Neuronal stem cell (in vitro differentiated cells): Measurements from ENCODE around the gene FAM3A.
A peak's percentile ranks its signal among the peaks of the same experiment; 100 is the strongest.

ENCODE experiments used
- DNase-seq: peaks from one replicate; pipeline ENCODE4 v3.0.0-alpha.2; 2013; ENCODE audit warnings: low spot score
- H2AFZ ChIP-seq: one replicate; pipeline ENCODE4 v1.6.1; 2013; ENCODE audit warnings: mild to moderate bottlenecking, low read length, inconsistent platforms
- H2AK5ac ChIP-seq: 2 replicates; pipeline ENCODE4 v1.6.1; 2013; ENCODE audit warnings: low read depth, mild to moderate bottlenecking, inconsistent platforms, low read length, moderate library complexity, mixed read lengths
- H2BK120ac ChIP-seq: 2 replicates; pipeline ENCODE4 v1.6.1; 2013; ENCODE audit warnings: low read depth, mild to moderate bottlenecking, inconsistent platforms, low read length, moderate library complexity, mixed read lengths
- H2BK12ac ChIP-seq: one replicate; pipeline ENCODE4 v1.6.1; 2013; ENCODE audit warnings: low read length, inconsistent platforms
- H2BK15ac ChIP-seq: 2 replicates; pipeline ENCODE4 v1.6.1; 2013; ENCODE audit warnings: mild to moderate bottlenecking, low read length, inconsistent platforms, mixed read lengths
- H2BK5ac ChIP-seq: one replicate; pipeline ENCODE4 v1.6.1; 2013; ENCODE audit warnings: inconsistent platforms, mild to moderate bottlenecking, low read length, moderate library complexity
- H3K14ac ChIP-seq: one replicate; pipeline ENCODE4 v1.6.1; 2013; ENCODE audit warnings: low read length, inconsistent platforms
- H3K18ac ChIP-seq: 2 replicates; pipeline ENCODE4 v1.6.1; 2013; ENCODE audit warnings: low read length, inconsistent platforms
- H3K23ac ChIP-seq: 2 replicates; pipeline ENCODE4 v1.6.1; 2013; ENCODE audit warnings: low read depth, mild to moderate bottlenecking, mixed read lengths, low read length, inconsistent platforms; ENCODE audit not compliant: poor library complexity
- H3K27ac ChIP-seq: replicated peaks from 3 replicates; pipeline ENCODE4 v1.5.1; 2013; ENCODE audit warnings: low read length, inconsistent platforms
- H3K27me3 ChIP-seq, 3 experiments: 2 replicates each; pipeline ENCODE4 v1.6.1; 2013; ENCODE audit warnings: low read length in 3 of 3, mild to moderate bottlenecking in 2 of 3, inconsistent platforms in 1 of 3, low read depth in 1 of 3, mixed read lengths in 1 of 3, moderate library complexity in 1 of 3; ENCODE audit not compliant: control insufficient read depth in 3 of 3, insufficient read depth in 3 of 3
- H3K36me3 ChIP-seq, 2 donors: replicated peaks in 1 of 2; 2 replicates each; pipeline ENCODE4 v1.6.1; 2013; ENCODE audit warnings: low read length in 2 of 2; ENCODE audit not compliant: control insufficient read depth in 2 of 2, insufficient read depth in 2 of 2
- H3K4ac ChIP-seq: 2 replicates; pipeline ENCODE4 v1.6.1; 2013; ENCODE audit warnings: inconsistent platforms, mild to moderate bottlenecking, low read length, moderate library complexity
- H3K4me1 ChIP-seq, 2 donors: 1 replicate in 1 of 2; 2 replicates in 1 of 2; pipeline ENCODE4 v1.6.1; 2013; ENCODE audit warnings: low read length in 2 of 2, low read depth in 1 of 2; ENCODE audit not compliant: control insufficient read depth in 2 of 2, insufficient read depth in 1 of 2
- H3K4me2 ChIP-seq: one replicate; pipeline ENCODE4 v1.6.1; 2013; ENCODE audit warnings: mild to moderate bottlenecking, low read length, inconsistent platforms; ENCODE audit not compliant: insufficient read depth, poor library complexity, severe bottlenecking
- H3K4me3 ChIP-seq, 2 donors: 2 replicates each; pipeline ENCODE4 v1.5.1; 2013; ENCODE audit warnings: low read length in 2 of 2, mild to moderate bottlenecking in 2 of 2, inconsistent platforms in 1 of 2, moderate library complexity in 1 of 2
- H3K79me1 ChIP-seq: one replicate; pipeline ENCODE4 v1.6.1; 2013; ENCODE audit warnings: low read depth, mild to moderate bottlenecking, inconsistent platforms, low read length, moderate library complexity
- H3K9ac ChIP-seq: one replicate; pipeline ENCODE4 v1.6.1; 2013; ENCODE audit warnings: mild to moderate bottlenecking, low read depth, low read length, inconsistent platforms; ENCODE audit not compliant: poor library complexity
- H3K9me3 ChIP-seq, 2 donors: replicated peaks in 1 of 2; 2 replicates each; pipeline versions ENCODE3 to v1.6.1; 2013; ENCODE audit warnings: low read length in 2 of 2, mild to moderate bottlenecking in 2 of 2, inconsistent platforms in 1 of 2, low read depth in 1 of 2, mixed read lengths in 1 of 2, moderate library complexity in 1 of 2; ENCODE audit not compliant: control insufficient read depth in 2 of 2, insufficient read depth in 1 of 2
- H4K8ac ChIP-seq: one replicate; pipeline ENCODE4 v1.6.1; 2013; ENCODE audit warnings: low read depth, mild to moderate bottlenecking, inconsistent platforms, low read length, moderate library complexity
- H4K91ac ChIP-seq: one replicate; pipeline ENCODE4 v1.6.1; 2013; ENCODE audit warnings: low read length, low read depth, mild to moderate bottlenecking, inconsistent platforms; ENCODE audit not compliant: poor library complexity
- WGBS, 2 donors: extraction: QIAGEN DNeasy Blood & Tissue Kit; methylation state at CpG; one replicate each; pipeline ENCODE4 v1.1.7; 2013; ENCODE audit warnings: missing lambda C conversion rate in 2 of 2, mixed read lengths in 1 of 2; ENCODE audit not compliant: insufficient read length in 2 of 2, insufficient replicate concordance in 1 of 2; ENCODE audit errors: extremely low coverage in 2 of 2; 5-methylcytosine and 5-hydroxymethylcytosine counted together

The FAM3A gene

GRCh38 chrX:154526901-154527675, 11.1 kb upstream of the FAM3A start:
- H2BK120ac ChIP-seq, result no peak overlapping the region
- H2BK15ac ChIP-seq, result no peak overlapping the region
- no peak overlapping the region for H4K8ac ChIP-seq
- H3K23ac ChIP-seq, result no peak overlapping the region
- peak overlapping the region; percentile 43 for H3K4me2 ChIP-seq
- H4K91ac ChIP-seq, result no peak overlapping the region
- peak overlapping the region; percentile 63 for H3K9ac ChIP-seq
- H3K36me3 ChIP-seq, result peaks cover 0 to 8% of the 10 kb centered on the region in 2 donors
- DNase-seq, result peak; percentile 50
- no peak overlapping the region for H2BK5ac ChIP-seq
- H3K4me1 ChIP-seq, result peaks cover 3 to 7% of the 10 kb centered on the region in 2 donors
- no peak overlapping the region for H3K4ac ChIP-seq
- no peak overlapping the region for H2BK12ac ChIP-seq
- WGBS, 2 donors, result no CpG with 5 or more reads among the region's 15 CpGs
- H2AK5ac ChIP-seq, result no peak overlapping the region
- H3K27ac ChIP-seq, result peak overlapping the region; percentile 60
- no peaks in the 10 kb centered on the region for H3K27me3 ChIP-seq
- H3K79me1 ChIP-seq, result no peaks in the 10 kb centered on the region
- H3K9me3 ChIP-seq, result no peaks in the 10 kb centered on the region
- no peak overlapping the region for H3K14ac ChIP-seq
- H3K4me3 ChIP-seq, result no peak overlapping the region
- H3K18ac ChIP-seq, result peak overlapping the region; percentile 71
- peak overlapping the region; percentile 73 for H2AFZ ChIP-seq

- no CpG with 5 or more reads among the region's 14 CpGs for WGBS, 2 donors
These were observed 9.8 kb upstream of the FAM3A start for GRCh38 chrX:154525606-154526490.

DNA sequence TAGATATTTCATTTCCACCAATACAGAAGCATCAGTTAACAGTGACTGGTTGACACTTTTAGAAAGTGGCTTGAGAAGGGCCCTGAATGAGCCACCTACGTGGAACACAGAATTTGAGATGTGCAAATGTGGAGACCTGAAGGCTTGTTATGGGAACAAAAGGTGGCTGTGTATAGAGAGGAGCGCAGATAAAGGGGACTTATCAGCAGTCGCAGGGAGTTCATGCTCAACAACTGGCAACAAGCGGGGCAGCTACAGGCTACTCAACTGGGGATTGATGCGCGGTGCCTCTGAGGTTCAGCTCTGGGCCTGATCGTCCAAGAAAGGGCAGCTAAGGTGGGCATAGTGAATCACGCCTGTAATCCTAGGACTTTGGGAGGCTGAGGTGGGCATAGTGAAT, 3.4 kb upstream of the FAM3A start:
- WGBS, 2 donors, result no CpG with 5 or more reads among the region's 8 CpGs
- Histone ChIP-seq H3K4me1 (peaks cover 5 to 10% of the 10 kb centered on the region in 2 donors), H3K27ac (no peak overlapping the region), H2BK120ac (no peak overlapping the region), H2BK15ac (no peak overlapping the region), H2BK5ac (no peak overlapping the region), H3K4me3 (no peak overlapping the region), H3K9me3 (no peaks in the 10 kb centered on the region), H3K18ac (no peak overlapping the region), H3K9ac (no peak overlapping the region), H3K79me1 (no peaks in the 10 kb centered on the region), H2AK5ac (no peak overlapping the region), H3K14ac (no peak overlapping the region), H3K36me3 (no peaks in the 10 kb centered on the region), H2BK12ac (no peak overlapping the region), H4K91ac (no peak overlapping the region), H3K4me2 (no peak overlapping the region), H3K23ac (no peak overlapping the region), H4K8ac (no peak overlapping the region), H2AFZ (no peak overlapping the region), H3K4ac (no peak overlapping the region), H3K27me3 (no peaks in the 10 kb centered on the region)
- DNase-seq, result no peak

More at GRCh38 chrX:154525606-154526490, 9.8 kb upstream of the FAM3A start:
- H3K4me2 ChIP-seq, result no peak overlapping the region
- no peak overlapping the region for H3K9ac ChIP-seq
- peaks cover 0 to 2% of the 10 kb centered on the region in 2 donors for H3K36me3 ChIP-seq
- no peaks in the 10 kb centered on the region for H3K79me1 ChIP-seq
- H2BK15ac ChIP-seq, result no peak overlapping the region
- no peak overlapping the region for H2AFZ ChIP-seq
- H2BK120ac ChIP-seq, result no peak overlapping the region
- H4K8ac ChIP-seq, result no peak overlapping the region
- no peak overlapping the region for H3K18ac ChIP-seq
- no peak overlapping the region for H3K4me3 ChIP-seq
- no peaks in the 10 kb centered on the region for H3K27me3 ChIP-seq
- H2AK5ac ChIP-seq, result no peak overlapping the region
- DNase-seq, result no peak
- H2BK12ac ChIP-seq, result no peak overlapping the region
- no peak overlapping the region for H4K91ac ChIP-seq
- H3K4me1 ChIP-seq, result peaks cover 3 to 7% of the 10 kb centered on the region in 2 donors
- H3K4ac ChIP-seq, result no peak overlapping the region
- H3K9me3 ChIP-seq, result no peaks in the 10 kb centered on the region
- H2BK5ac ChIP-seq, result no peak overlapping the region
- no peak overlapping the region for H3K23ac ChIP-seq
- no peak overlapping the region for H3K27ac ChIP-seq
- no peak overlapping the region for H3K14ac ChIP-seq
